SH-SY5Y (cell line): ENCODE results near the gene RPL18.

Source experiments
- GATA2 ChIP-seq: IDR thresholded peaks from 2 replicates; pipeline ENCODE4 v1.6.1; 2011; ENCODE audit warnings: mild to moderate bottlenecking, low read depth, low read length
- GATA3 ChIP-seq: IDR thresholded peaks from 2 replicates; pipeline ENCODE4 v1.6.1; 2011; ENCODE audit warnings: low read depth, mild to moderate bottlenecking, low read length, moderate library complexity

DNA sequence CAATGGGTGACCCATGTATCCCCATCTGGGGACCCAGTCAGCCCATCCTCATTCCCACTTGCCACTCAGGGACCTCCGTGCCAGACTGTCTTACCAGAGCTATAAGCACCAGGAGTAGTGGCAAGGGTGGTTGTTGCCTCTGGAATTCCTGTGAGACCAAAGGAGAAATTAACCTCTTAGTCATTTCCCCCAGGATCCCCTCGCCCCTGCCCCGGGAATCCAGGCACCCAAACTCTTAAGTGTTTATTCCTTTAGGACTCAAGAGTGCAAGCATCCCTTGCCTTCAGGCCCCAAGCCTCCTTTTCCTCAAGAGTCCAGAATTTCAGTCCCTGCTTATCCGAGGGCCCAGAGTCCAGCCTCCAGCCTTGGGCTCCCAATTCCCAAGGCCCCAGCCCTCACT is 44.7 kb upstream of the RPL18 start:
- TF ChIP-seq GATA3, result no peak
- TF ChIP-seq GATA2, result no peak
